Central memory CD4-positive, alpha-beta T cell (primary cell): ENCODE measurements around the gene NPHP4.

ENCODE experiments used
- DNase-seq: peaks from one replicate; pipeline ENCODE4 v3.0.0; 2022
- total RNA-seq, 3 experiments: gene quantifications; one replicate each; lab custom pipeline; 2026; lab: John Stamatoyannopoulos, UW

The NPHP4 gene
- total RNA-seq = 15.4 to 21.4 (median 17.4) reads per million in 3 experiments

DNA sequence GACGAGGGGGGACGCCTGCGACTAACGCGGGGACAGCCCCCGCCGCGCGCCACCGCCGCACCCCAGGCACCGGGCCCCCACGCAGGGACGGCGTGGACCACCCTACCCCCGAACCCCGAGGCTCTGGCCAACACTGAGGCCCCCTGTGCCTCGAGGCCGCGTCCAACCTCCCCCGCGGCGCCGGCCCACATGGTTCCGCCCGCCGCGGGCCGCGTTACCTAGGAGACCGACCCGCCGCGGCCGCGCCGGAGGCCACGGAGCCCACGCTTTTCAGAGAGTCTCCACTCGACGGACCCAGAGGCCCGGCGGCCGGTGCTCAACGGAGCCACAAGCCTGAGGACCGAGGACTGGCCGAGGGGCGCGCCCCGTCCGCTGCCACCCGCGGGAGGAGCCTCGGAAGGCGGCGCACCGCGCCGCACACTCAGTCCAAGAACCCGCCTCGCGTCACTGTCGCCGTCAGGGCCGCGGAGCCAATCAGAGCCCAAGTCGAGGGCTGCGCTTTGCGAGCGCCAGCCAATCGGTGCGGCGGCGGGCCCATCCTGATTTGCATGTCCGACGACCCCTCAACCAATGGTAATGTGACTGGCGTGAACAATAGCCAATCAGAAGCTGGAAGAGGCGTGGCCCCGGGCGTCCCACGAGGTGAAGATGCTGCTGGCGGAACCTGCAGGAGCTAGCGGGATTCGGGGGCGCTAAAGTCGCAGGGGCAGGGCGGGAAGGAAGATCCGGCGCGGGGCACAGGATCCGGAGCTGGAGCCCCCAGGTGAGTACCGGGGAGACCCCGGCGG is at the start of gene NPHP4:
Gene NPHP4 (minus strand): TSS at position 400 of the 788 bp plus-strand sequence. CDS start 6,136 bp downstream, outside the sequence.
- peak; percentile 99 for DNase-seq

DNA sequence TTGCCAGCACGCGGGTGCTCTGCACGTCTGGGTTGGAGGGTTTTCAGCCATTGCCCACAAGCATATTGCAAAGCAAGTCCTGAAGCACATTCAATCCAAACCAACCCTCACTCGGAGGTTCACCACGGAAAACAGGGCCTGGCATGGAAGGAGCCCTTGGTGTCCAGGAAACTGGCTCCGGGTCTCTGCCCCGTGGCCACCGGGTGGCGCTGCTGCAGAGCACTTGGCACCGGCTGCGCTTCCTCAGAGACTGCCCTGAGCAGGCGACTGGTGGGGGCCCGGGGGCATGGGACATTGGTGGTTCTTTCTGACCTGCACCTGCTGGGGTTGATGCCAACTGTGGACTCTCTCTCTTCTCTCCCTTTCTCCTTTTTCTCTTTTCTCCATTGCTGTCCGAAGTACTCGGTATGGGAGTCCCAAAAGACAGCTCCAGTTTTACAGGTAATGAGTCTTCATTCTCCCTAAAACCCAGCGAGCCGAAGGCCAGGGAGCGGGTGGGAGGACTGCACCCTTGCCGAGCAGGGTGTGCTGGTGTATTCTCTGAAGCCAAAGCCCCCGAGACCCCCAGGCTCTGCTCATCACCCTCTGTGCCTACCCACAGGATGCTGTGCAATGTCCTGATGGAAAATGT is 49.3 kb upstream of the NPHP4 start:
- no peak for DNase-seq

DNA sequence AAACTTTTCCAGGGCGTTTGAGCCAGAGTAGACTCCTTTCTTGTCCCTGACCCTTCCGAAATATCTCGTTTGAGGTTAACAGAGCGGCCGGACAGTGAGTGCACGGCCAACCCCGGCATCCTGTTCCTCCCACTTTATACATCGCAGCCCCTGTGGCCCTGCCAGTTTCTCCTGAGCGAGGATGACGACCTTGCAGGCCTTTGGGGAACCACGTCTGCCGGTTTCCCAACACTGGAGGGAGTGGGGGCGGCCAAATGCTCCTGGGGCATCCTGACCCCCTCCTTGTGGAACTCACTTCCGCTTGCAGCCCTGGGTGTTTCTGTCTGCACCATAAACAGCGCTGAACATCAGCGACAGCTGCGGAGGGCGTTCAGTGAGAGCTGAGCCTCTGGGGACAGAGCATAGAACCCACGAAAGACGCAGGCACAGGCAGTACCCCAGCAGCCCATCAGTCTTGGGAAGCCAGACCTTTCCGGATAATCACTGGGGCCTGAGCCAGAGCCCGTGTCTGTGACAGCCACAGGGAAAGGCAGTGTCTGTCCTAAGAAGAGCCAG is 48.7 kb upstream of the NPHP4 start:
- DNase-seq = no peak

DNA sequence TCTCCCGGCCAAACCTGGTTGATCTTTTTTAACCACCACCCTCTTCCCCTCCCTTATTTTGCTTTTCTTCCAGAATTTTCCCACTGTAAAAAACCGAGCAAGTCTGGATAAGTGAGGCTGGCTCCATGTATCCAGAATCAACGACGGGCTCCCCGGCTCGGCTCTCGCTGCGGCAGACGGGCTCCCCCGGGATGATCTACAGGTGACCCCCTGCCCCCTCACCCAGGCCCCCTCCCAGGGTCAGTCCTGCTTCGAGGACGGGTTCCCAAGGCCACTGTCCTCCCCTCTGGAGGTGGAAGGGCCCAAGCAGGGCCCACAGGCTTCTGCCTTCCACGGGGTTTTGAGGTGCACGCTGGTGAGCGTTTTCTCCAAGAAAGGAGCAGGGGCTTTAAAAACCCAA is 48.2 kb upstream of the NPHP4 start:
- no peak for DNase-seq

DNA sequence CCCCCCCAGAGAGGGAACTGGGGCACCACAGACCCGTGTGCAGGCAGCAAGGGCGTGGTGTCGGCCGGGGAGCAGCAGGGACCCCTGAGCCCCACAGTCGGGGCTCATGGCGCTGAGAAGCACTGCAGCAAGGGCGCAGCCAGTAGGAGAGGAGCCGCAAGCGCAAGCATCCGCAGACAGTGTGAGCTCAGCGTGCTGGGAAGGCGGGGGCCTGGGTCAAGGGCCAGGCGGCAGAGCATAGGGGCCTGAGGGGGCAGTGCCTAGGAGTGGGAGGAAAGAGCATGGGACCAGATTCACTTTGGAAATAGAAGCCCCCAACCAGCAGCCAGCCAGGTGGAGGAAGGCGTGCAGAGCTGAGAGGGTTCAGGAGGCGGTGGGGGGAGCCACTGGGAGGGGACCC is 46.8 kb upstream of the NPHP4 start:
- no peak for DNase-seq

DNA sequence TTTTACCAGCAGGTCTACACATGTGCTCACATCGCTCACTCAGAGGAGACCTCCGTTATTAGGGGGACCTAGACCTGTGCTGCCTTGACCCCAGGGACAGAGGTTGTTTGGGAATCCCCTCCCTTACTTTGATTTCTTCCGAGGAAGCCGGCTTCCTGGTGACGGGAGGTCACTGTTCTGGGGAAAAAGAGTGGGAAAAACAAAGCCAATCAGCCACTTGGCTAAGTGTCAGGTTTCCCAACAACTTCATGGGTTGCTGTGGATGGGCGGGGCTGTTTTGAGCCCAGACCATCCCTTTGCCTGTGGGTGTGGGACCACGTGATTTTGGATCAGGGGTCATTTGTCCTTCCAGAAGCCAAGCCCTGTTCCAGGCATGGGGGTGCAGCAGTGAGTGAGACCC is 46.4 kb upstream of the NPHP4 start:
- no peak for DNase-seq

DNA sequence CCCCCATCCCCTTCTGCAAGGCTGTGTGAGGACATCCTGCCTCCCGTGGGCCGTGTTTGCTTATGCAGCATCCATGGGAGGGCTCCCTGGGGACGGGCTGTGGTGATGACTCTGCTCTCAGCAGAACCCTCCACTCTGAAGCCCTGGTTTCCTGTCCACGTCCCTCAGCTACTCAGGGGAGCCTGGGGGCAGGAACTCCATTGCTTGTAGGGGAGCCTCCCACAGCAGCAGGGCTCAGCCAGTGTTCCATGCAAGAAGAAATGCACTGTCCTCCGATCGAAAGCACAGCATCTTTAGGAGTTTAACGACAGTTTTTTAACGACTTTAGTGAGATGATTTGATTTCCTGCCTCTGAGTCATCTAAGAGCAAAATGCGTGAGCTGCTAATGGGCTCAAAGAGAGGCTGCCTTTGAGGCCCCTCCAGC is 45.1 kb upstream of the NPHP4 start:
- no peak for DNase-seq

DNA sequence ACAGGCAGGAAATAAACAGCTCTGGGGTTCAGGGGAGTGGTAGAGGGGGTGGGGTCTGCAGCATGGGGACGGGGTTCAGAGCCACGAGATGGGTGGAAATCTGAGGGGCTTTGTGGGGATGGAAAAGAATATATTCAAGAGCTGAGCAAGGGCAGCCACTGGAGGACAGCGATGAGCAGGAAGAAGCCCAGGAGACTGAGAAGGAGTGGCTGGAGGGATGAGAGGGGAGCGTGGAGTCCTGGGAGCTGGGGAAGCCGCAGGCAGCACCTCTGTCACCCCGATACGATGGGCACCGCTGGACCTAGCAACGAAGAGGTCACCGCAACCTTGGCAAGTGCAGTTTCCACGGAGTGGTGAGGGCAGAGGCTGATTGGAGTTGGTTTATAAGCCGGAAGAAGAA is 43.5 kb upstream of the NPHP4 start:
- no peak for DNase-seq

DNA sequence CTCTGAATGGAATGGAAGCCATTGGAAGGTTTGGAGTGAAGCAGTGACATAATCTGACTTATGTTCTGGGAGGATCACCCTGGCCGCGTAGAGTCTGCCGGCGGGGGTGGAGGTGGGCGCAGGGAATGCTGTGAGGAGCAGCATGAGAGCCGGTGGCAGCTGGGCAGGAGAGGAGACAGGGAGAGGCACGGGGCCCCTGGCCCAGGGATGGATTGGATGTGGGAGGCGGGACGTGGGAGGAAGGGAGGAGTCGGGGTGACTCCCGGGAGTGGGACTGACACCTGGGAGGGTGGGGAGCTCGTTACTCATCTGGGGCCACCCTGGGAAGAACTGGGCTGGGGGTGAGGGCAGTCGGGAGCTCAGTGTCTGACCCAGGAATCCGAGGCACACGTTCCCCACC is 43.1 kb upstream of the NPHP4 start:
- no peak for DNase-seq

DNA sequence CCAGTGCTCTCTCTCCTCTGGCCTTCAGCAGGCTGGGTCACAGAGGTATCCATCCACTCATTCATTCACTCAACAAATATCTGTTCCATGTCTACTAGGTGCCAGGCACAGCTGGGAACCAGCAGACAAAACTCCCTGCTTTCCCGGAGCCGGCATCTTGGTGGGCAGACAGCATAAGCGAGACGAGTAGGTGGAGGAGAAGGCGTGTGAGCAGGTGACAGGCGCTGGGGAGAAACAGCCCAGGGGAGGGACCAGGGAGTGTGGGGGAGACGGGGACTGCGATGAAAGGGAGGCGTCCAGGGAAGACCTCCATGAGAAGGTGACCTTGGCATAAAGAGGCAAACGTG is 42.5 kb upstream of the NPHP4 start:
- DNase-seq = no peak

DNA sequence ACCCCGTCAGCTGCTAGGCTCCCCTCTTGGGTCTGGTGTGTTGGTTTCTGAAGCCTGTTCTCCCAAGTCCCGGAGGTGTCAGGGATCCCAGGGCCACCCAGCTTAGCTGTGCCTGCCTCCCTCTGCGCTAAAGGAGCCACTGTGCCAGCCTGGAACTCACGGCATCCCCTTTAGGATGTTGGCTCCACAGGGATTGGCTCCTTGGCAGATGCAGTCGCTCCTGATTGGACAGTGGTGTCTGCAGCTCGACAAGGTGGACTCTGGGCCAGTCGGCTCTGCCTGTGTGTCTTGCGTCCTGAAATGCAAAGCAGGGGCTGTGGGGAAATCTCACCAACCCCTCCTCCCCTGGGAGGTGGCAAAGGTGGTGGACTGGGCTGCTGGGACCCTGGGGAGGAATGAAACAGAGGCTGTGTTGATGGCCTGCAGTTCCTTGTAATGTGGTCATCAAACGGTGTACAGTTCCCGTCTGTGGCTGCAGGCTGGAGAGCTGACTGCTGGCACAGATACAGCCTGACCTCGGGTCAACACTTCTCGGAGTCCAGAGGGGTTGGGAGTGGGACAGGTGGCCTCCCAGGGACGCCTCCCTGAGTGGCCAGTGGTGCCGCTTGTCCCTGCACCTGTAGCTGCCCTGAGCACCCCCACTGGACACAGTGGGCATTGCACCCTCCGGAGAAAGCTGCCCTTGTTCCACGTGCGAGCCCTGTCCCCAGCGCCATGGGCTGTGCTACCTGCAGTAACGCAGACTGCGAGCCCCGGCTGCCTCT is 41.9 kb upstream of the NPHP4 start:
- DNase-seq = peak; percentile 14

DNA sequence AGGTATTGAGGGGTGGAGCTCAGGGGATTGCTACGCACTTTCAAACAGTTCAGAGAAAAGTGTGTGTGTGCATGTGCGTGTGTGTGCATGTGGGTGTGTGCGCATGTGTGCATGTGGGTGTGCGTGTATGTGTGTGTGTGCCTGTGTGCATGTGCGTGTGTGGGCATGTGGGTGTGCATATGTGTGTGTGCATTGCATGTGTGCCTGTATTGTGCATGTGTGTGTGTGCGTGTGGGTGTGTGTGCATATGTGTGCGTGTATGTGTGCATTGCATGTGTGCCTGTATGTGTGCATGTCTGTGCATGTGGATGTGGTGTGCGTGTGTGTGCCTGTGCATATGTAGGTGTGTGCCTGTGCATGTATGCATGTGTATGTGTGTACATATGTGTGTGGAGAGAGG is 40.9 kb upstream of the NPHP4 start:
- DNase-seq = no peak

DNA sequence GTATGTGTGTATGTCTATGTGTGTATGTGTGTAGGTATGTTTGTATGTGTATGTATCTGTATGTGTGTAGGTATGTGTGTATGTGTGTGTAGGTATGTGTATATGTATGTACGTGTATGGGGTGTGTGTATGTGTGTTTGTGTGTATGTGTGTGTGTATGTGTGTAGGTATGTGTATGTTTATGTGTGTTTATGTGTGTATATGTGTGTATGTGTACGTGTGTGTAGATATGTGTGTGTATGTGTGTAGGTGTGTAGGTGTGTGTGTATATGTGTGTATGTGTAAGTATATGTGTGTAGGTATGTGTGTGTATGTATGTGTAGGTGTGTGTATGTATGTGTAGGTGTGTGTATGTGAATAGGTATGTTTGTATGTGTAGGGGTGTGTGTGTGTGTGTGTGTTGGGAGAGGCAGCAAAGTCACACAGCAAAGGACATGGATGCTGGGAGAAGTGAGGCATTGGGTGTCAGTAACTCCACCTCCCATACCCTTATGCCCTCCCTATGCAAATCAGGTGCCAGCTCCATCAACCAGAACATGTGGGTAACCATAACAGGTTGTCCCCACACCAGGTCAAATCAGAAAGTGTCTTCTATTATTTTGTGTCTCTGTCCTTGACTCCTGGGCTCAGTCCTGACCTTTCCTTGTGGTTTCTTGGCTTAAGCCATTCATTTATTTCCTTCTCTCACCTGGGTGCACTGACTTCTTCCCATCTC is 38.5 kb upstream of the NPHP4 start:
- no peak for DNase-seq

DNA sequence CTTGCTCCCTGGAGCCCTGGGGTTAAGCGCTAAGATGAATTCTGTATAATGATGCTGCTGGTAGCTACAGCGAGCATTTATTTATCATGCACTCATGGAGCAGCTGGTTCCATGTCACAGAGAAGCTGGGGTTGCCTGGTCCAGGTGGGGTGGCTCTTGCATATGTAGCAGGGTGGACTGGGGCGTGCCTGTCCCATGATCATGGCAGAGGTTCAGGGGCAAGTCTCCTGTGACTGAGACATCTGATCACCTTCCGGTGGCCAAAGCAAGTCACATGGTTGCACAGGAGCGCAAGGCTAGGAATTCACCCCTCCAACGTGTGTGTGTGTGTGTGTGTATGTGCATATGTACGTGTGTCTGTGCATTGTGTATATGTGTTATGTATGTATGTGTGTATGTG is 37.9 kb upstream of the NPHP4 start:
- DNase-seq = no peak

DNA sequence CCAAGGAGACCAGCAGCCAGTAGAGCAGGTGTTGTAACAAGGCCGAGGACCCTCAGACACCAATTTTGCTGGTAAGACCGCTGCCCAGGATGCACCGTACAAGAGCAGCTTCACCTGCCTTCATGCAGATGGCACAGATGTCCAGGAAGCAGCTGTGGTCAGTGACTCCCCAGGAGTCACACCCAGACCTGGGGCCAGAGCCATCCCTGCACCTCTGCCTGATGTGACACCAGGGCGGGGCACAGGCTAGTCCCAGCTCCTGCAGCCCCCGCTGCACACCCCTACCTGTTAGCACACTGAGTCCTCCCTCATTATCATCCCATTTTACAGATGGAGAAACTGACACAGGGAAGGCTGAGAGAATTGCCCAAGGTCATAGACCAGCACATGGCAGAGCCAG is 37.1 kb upstream of the NPHP4 start:
- no peak for DNase-seq

DNA sequence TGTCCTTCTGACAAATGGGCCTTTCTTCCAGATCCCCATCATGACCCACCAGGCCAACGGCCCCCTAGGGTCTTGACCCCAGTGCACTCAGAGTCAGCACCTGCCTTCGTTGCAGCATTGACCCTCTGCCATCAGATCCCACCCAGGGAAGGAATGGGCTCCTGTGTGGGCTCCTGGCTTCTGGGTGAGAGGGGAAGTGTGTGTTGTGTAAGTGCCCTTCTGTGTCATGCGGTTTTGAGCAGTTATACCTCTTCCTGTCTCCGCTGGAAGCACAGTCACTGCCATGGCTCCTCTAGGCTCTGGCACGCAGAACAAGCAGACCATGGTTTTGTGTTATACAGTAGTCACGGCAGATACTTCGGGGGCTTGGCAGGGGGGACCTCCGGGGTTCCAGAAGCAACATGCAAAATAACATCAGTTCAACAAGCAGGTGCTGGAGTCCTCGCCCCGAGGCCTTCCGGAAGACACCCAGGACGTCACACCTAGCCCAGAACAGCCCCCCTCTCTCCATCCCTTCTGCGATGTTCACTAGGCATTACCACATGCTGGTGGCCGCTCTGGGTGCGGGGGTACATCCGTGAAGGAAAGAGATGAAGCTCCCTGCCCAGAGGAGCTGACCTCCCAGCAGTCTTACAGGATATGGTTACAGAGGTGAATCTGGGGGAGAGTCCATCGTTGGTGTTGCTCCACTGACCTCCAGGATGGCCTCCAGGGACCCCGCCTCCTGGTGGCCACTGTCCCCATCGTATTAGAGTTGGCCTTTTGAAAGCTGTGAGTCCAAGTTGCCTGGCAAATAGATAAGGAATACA is 36.0 kb upstream of the NPHP4 start:
- DNase-seq = peak; percentile 81

DNA sequence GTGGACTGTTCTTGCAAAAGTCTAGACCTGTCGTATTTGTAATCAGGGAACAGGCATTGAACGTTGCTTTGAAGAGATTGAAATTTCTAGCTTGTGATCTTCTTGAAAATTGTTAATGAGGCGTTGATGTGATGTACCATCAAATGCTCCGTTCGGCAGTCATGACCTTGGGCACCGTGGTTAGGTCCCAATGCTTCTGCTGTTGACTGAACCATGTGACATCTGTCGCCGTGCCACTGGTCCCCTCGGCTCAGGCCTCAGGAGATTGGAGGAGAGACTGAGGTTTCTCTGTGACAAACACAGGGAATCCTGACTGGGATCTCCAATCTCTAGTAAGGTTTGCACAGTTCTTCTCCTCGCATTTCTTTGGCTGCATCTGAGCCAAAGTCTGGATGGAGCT is 35.4 kb upstream of the NPHP4 start:
- DNase-seq = no peak

DNA sequence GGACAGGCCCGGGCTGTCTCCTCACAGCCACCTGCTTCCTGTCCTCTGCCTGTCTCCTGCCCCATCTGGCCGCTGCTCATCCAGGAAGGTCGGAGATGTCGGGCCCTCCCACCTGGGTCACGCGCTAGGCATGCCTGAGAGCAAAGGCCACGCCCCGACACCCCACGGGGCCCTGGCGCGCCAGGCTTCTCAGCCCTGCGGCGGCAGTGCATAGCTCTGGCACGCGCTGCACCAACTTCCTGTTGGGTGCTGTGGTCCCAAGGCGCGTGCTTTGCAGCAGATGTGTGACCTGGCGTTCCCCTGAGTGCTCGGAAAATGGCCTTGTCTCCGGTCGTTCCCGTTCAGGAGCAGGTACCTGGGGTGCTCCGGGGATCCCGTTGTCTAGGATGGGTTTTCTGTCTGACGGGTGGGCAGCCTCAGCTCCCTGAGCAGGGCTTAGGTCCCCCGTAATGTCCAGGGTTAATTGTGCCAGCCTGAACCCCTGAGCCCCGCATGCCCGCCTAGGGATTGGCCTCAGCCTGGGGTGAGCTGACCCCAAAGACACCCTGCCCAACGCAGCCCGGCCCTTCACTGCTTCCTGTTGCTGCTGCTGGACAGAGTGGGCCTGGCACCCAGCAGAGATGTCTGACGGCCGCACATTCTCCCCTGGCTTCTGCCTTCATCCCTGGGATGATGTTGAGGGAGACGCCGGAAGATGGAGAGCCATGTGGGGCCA is 34.0 kb upstream of the NPHP4 start:
- DNase-seq = peak; percentile 93

DNA sequence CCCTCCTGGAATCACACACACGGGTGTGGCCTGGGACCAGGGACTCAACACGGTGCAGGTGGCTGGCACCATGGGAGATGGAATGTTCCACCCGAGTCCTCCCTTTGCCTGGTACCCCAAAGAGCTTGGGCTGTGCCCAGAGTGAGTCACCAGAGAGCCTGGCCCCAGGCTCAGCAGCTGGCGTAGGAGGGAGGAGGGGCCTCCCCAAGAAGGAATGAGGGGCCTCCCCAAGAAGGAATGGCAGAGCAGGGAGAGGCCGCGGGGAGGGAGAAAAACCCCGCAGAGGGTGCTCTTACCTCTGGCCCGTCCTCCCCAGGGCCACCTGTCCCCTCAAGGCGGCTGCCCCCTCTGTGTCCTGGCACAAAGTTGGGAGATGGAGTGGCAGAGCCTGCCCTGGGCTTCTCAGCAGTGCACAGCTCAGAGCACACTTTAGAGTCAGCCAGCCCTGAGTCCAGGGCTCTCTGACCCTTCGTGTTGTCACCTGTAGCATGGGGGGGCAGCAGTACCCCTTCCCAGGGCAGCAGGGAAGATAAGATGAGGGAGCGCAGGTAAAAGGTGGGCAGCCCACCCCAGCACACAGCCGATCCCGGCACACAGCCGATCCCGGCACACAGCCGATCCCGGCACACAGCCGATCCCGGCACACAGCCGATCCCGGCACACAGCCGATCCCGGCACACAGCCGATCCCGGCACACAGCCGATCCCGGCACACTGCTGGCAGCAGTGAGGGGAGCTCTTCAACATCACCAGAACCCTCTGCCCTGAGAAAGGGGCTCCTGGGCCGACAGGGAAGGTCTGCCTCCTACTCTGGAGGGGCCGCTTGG is 33.3 kb upstream of the NPHP4 start:
- DNase-seq = no peak

DNA sequence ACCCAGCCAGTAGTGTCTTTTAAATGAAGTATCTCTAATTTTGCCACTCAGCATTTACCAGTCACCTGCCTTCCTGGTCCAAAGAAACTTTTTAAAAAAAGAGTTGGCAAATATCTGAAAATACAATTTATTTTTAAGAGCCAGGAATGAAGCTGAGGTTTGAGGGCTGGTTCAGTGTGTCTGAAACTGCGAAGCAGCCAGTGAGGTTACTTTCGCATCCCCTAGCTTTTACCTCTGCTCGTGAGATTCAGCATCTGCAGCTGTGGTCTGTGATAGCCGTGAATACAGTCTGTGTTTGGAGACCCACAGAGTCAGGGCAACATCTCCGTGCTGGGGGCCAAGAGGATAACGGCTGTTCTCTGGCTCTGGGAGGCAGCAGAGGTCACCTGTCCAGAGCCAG is 32.2 kb upstream of the NPHP4 start:
- DNase-seq = no peak
